GM10266 (cell line): Measurements from ENCODE around the gene LGALS3BP.

Source experiments
- DNase-seq: peaks from one replicate; pipeline ENCODE4 v3.0.0; 2012; ENCODE audit errors: extremely low spot score
- TF ChIP-seq, protein P1 (sequence below): IDR thresholded peaks from 2 replicates; pipeline ENCODE4 v1.5.1; 2012; ENCODE audit warnings: mild to moderate bottlenecking, low read depth; ENCODE audit not compliant: control insufficient read depth, insufficient read depth; ENCODE audit errors: missing control alignments

Gene LGALS3BP

GRCh38 chr17:78973196-78973595 is 6.5 kb downstream of the LGALS3BP start:
- TF ChIP-seq, protein P1, sequence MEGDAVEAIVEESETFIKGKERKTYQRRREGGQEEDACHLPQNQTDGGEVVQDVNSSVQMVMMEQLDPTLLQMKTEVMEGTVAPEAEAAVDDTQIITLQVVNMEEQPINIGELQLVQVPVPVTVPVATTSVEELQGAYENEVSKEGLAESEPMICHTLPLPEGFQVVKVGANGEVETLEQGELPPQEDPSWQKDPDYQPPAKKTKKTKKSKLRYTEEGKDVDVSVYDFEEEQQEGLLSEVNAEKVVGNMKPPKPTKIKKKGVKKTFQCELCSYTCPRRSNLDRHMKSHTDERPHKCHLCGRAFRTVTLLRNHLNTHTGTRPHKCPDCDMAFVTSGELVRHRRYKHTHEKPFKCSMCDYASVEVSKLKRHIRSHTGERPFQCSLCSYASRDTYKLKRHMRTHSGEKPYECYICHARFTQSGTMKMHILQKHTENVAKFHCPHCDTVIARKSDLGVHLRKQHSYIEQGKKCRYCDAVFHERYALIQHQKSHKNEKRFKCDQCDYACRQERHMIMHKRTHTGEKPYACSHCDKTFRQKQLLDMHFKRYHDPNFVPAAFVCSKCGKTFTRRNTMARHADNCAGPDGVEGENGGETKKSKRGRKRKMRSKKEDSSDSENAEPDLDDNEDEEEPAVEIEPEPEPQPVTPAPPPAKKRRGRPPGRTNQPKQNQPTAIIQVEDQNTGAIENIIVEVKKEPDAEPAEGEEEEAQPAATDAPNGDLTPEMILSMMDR = no peak
- no peak for DNase-seq

DNA sequence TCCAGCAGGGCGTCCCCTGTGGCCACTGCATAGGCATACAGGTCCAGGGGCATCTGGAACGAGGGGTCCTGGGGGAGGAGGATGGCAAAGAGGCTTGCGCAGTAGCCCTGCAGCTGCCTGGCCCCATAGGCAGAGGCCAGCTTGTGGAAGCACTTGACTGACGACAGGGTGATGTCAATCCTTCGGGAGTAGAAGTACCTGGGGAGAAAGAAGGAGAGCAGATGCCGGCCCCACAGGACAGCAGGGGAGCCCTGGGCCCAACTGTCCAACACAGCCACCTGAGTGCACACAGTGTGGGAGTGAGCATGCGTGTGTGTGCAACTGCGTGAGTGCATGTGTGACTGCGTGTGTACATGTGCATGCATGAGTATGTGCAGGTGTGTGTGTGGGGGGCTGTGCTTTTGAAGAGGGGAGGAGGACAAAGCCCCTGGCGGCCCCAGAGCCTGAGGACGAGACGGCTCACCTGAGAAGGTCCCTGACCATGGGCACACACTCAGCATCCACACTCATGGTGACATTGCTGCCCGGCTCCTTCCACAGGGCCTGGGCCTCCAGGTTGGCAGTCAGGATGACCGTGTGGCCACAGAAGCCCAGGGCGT is 7.1 kb downstream of the LGALS3BP start:
- DNase-seq = no peak
- TF ChIP-seq, protein P1 = no peak

- no peak for DNase-seq
- TF ChIP-seq, protein P1 = no peak
Observed at GRCh38 chr17:78971756-78972506, 7.8 kb downstream of the LGALS3BP start.

- TF ChIP-seq, protein P1 = peak; percentile 87
- peak; percentile 88 for DNase-seq
Observed at GRCh38 chr17:78970834-78971755, 8.6 kb downstream of the LGALS3BP start.

DNA sequence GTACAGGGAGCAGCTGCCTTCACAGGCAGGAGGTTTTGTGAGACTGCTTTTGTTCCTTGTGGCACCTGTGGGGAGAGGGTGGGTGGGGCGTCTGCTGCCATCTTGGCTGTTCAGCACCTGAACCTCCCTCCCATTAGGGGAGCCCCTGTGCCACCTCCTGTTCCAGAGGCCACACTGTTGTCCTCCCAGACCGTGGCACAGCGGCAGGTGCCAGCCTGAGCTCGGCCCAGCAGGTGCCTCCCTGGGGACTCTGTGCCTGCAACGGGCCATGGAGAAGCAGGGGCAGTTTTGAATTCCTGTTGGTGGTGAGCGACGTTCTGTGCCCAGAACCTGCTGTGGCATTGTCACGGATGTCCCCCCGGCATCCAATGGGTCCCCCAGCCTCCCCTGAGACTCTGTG is 9.9 kb downstream of the LGALS3BP start:
- TF ChIP-seq, protein P1 = no peak
- no peak for DNase-seq

DNA sequence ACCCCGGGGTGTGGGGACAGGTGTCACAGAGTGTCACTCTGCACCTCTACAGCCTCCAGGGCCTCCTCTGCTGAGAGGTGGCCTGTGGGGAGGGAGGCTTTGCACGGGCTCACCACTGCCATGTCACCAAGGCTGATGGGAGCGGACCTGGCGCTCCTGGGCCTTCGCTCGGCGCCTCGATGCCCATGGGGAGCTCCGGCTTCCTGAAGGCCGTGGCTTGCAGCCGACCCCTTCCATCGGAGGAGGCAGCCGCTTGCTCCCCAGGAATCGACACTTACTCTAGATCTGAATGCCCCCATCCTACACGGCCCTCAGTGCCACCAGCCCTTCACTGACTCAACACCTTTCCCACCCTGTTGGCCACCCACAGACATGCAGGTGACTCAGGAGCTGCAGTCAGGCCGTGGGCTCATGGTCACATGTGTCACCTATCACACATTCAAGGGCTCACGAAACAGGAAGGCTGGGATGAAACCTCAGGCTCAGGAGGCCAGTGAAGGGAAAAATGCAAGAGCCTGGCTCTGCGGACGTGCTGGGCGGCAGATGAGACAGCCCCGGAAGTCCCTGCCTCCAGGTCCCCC is 11.9 kb downstream of the LGALS3BP start:
- TF ChIP-seq, protein P1 = no peak
- no peak for DNase-seq
